GM21360 (cell line): ENCODE data around the gene PRSS48.
"Not testable (repeated sequence)": the region's sequence is repeated elsewhere in the genome, so short reads cannot be mapped to it uniquely, and the experiment has no call there.

Experiments
- ATAC-seq: cut with Tn5 transposase; IDR thresholded peaks from one replicate; pipeline ENCODE4 v1.9.1; 2021; ENCODE audit warnings: mild to moderate bottlenecking, moderate library complexity; ENCODE audit not compliant: unreplicated experiment

The PRSS48 gene

DNA sequence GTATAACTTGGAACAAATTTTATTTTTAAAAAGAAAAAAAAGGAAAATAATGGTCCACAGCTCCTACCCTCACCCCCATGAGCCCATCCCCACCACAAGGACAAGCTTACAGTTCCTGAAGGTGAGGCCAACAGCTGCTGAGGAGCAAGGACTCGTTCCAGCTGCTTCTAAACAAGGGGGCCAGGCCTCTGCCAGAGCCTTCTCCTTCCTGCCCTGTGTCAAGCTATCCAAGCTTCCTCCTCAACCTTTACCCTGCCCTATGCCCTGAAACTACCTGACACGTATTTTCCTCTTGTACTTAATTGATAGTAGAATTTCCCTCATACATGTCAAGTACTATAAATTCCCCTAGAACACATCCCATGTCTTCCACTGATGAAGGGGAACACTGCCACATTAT is 39.7 kb downstream of the PRSS48 start:
- no peak for ATAC-seq

DNA sequence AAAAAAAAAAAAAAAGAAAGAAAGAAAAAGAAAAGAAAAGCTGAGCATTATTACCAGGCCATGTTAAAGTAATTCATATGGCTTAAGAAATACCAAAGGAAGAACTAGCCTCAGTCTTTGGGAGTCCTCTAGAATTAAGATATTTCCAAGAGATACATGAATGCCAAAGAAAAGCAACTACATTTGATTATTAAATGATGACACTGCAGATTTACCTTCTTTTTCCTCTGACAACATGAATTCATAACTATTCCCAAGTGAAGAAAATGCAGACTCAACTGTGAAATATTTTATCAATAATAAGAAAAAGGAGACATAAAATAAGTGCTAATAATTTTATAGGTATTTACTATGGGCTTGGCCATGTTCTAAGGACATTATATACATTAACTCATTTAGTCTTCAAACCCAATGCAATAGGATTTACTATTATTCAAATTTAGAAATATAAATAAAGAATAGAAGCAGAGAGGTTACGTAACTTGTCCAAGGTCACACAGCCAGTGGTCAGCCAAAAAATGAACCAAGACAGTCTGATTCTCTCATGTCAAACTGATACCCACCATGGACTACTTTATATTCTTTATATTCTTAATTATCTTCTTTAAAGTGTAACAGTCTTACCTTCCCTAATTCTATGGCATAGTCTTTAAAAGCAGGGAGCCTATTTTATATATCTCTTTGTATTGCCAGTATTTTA is 41.5 kb downstream of the PRSS48 start:
- ATAC-seq = no peak

DNA sequence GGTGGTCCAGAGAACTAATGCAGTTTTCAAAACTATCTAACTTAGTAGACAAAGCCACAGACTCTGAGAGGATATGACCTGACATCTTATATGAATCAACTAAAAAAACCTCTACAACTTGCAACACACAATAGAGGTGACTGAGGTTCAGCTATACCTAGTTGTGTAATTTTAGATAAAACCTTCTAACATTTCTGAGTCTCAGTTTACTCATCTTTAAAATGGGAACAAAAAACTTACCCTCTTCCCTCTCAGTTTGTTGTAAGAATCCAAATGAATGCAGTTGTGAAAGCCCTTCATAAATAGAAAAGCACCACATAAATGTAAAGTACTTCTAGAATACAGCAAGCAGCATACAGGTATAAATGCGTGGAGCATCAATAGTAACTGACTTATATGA is 42.5 kb downstream of the PRSS48 start:
- ATAC-seq = no peak

DNA sequence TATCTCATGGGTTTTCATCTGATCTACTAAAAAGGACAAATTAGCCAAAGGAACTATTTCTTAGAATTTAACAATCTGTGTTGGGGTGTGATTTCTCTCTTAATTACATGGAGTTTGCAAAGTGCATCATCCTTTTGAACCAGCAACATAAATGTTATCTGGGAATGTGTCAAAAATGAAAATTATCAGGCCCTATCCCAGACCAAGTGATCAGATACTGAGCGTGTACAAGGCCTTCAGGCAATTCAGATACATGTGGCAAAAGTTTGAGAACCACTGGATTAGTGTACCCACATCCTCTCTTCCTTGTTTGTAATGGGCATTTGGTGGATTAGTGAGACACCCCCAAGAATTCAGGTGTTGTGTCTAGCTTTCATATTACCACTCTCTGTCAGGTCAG is 44.6 kb downstream of the PRSS48 start:
- ATAC-seq = no peak

DNA sequence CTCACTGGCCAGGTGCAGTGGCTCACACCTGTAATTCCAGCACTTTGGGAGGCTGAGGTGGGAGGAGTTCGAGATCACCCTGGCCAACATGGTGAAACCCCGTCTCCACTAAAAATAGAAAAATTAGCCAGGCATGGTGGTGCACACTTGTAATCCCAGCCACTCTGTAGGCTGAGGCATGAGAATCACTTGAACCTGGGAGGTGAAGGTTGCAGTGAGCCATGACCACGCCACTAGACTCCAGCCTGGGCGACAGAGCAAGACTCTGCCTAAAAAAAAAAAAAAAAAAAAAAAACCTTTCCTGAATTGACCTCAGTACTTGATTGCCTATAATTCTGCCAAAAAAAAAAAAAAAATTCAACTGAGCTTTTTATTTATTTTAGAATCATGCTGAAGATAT is 45.2 kb downstream of the PRSS48 start:
- ATAC-seq = not testable (repeated sequence)

DNA sequence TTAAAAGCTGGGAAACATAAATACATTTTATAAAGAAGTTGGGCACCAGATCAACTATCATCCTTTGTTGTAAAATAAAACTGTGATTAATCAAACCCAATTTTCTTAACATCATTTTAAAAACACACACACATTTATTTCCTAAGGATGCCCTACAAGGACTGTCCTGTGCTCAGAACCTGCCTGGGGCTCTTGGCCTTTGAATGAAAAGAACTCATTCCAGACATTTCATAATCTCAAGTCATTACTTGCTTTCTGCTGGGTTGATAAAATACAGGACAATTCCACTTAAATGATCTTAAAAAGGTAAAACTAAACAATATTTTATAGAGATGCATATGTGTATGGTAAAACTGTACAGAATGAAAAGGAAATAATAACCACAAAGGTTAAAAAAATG is 45.6 kb downstream of the PRSS48 start:
- no peak for ATAC-seq

DNA sequence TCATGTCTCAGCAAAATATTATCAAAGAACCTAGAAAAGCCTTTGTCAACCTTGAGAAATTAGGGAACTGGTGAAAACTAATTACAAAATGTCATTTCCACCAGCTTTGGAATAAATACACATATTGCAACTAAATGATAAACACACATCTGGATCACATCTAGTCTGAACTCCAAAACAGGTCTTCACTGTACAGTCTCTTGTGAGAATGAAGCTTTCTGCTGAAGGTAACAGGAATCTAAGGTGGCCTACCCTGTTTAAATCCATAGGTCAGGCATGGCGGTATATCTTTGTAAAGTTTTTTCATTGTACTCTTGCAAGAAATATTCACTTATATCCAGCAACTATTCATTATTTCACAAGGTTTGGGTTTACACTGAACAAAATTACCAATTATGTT is 46.7 kb downstream of the PRSS48 start:
- ATAC-seq = no peak

- ATAC-seq = no peak
Measured at GRCh38 chr4:151324124-151324751, 47.3 kb downstream of the PRSS48 start.

GRCh38 chr4:151324752-151325110 is 47.8 kb downstream of the PRSS48 start:
- ATAC-seq = no peak

GRCh38 chr4:151325111-151325948 is 48.4 kb downstream of the PRSS48 start, which contains the start of gene SH3D19:
TSS of gene SH3D19 (minus strand) at chr4:151325605. CDS start at chr4:151325352, 253 bp downstream.
- ATAC-seq = no peak

- ATAC-seq = no peak
Measured at GRCh38 chr4:151325949-151326246, 48.9 kb downstream of the PRSS48 start.

DNA sequence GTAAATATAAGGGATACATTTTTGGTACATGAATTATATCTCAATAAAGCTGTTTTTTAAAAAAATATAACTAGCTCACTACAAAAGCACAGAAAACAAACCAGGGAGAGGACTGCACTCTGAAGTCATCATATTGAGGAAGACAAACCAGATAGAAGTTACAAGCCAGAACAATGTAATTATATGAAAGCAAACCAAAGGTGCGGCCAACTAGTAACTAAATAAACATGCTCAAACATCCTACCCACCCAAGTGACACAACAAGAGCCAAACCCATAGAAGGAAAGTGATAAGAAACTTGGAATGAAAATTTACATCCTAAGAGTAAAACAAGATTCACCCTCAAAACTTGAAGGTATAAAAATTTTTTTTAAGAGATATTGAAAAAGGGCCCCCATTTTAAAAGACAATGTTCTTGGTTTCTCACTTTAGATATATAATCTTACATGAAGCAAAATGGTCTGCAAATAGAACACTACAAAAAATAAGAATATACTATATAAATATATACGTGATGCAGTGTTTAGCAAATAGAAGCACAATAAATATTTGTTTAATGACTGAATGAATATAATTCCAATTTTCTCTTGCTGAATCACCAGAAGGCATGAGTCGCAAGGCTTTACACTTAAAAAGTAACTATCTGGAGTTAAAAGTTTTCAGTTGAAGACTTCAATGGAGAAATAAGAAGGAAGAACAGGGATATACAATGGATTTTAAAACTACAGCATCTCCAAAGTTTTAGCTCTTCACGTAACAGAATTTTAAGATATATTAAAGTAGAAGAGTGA is 52.5 kb downstream of the PRSS48 start:
- no peak for ATAC-seq

- ATAC-seq = no peak
Measured at GRCh38 chr4:151331276-151332042, 54.5 kb downstream of the PRSS48 start.

GRCh38 chr4:151339467-151339866 is 62.5 kb downstream of the PRSS48 start:
- ATAC-seq = no peak

DNA sequence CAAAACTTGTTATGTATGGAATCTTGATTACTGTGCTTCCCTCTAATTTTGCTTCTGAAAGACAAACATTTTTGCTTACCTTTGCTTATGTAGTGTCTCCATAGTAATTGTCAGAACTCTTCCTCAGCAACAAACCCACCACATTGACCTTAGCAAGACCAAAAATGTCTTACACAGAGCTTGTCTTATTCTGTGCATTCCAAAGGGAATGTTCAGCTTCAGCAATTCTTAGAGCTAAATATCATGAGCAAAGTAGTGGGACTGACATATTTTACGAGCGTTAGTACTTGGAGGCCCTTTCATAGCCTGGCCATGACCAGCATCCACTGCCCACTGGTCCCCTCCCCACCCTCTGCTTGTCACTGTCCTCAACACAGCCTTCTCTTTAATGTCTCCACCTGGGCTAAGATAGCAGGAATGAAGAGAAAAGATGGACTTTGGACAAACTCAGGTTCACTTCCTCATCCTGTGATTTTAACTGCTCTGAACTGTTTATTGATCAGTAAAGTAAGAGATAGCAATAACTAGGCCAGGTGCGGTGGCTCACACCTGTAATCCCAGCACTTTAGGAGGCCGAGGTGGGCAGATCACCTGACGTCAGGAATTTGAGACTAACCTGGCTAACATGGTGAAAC is 63.9 kb downstream of the PRSS48 start:
- no peak for ATAC-seq
